H9 (cell line): ENCODE measurements around the gene METTL17. TPM values are rescaled to one million over a fixed set of nuclear protein-coding genes. Genes with fewer than 3 reads are reported as not detected.
"Not testable (repeated sequence)": the region's sequence is repeated elsewhere in the genome, so short reads cannot be mapped to it uniquely, and the experiment has no call there.

Source experiments
- DNase-seq: peaks from one replicate; pipeline ENCODE4 v3.0.0-alpha.2; 2017
- H2AFZ ChIP-seq: one replicate; pipeline ENCODE4 v1.6.1; 2013; ENCODE audit warnings: mild to moderate bottlenecking, low read length, control low read depth, moderate library complexity
- H2AK5ac ChIP-seq: 2 replicates; pipeline ENCODE4 v1.6.1; 2013; ENCODE audit warnings: low read length, control low read depth, mixed read lengths; ENCODE audit not compliant: insufficient read length
- H2BK120ac ChIP-seq: one replicate; pipeline ENCODE4 v1.6.1; 2013; ENCODE audit warnings: low read depth, mild to moderate bottlenecking, low read length, control low read depth, inconsistent platforms; ENCODE audit not compliant: poor library complexity, severe bottlenecking
- H2BK12ac ChIP-seq: 2 replicates; pipeline ENCODE4 v1.6.1; 2013; ENCODE audit warnings: low read length, control low read depth, mixed read lengths, low read depth; ENCODE audit not compliant: insufficient read length
- H2BK15ac ChIP-seq: 2 replicates; pipeline ENCODE4 v1.6.1; 2013; ENCODE audit warnings: low read depth, low read length, control low read depth
- H2BK20ac ChIP-seq: one replicate; pipeline ENCODE4 v1.6.1; 2013; ENCODE audit warnings: low read depth, mild to moderate bottlenecking, low read length, control low read depth, inconsistent platforms; ENCODE audit not compliant: poor library complexity, severe bottlenecking
- H2BK5ac ChIP-seq: 2 replicates; pipeline ENCODE4 v1.6.1; 2013; ENCODE audit warnings: low read length, control low read depth, mixed read lengths; ENCODE audit not compliant: insufficient read length
- H3K14ac ChIP-seq: 2 replicates; pipeline ENCODE4 v1.6.1; 2013; ENCODE audit warnings: low read length, control low read depth; ENCODE audit not compliant: insufficient read depth
- H3K18ac ChIP-seq: 2 replicates; pipeline ENCODE4 v1.6.1; 2013; ENCODE audit warnings: low read depth, mild to moderate bottlenecking, mixed read lengths, low read length, control low read depth; ENCODE audit not compliant: insufficient read length
- H3K23ac ChIP-seq: 2 replicates; pipeline ENCODE4 v1.6.1; 2013; ENCODE audit warnings: low read length, control low read depth, mixed read lengths, low read depth; ENCODE audit not compliant: insufficient read length
- H3K23me2 ChIP-seq: 2 replicates; pipeline ENCODE4 v1.6.1; 2013; ENCODE audit warnings: low read depth, mild to moderate bottlenecking, mixed read lengths, low read length, control low read depth; ENCODE audit not compliant: insufficient read length, poor library complexity, severe bottlenecking
- H3K27ac ChIP-seq: 2 replicates; pipeline ENCODE4 v1.5.1; 2013; ENCODE audit warnings: low read length, control low read depth, mixed read lengths, low read depth; ENCODE audit not compliant: insufficient read length
- H3K27me3 ChIP-seq: 2 replicates; pipeline ENCODE4 v1.6.1; 2013; ENCODE audit warnings: low read length, control low read depth, inconsistent platforms; ENCODE audit not compliant: insufficient read depth
- H3K4ac ChIP-seq: 2 replicates; pipeline ENCODE4 v1.6.1; 2013; ENCODE audit warnings: low read depth, mild to moderate bottlenecking, control low read depth, inconsistent platforms, low read length, moderate library complexity
- H3K4me1 ChIP-seq: 2 replicates; pipeline ENCODE4 v1.6.1; 2013; ENCODE audit warnings: low read length, control low read depth, inconsistent platforms; ENCODE audit not compliant: insufficient read depth
- H3K4me2 ChIP-seq: 2 replicates; pipeline ENCODE4 v1.6.1; 2013; ENCODE audit warnings: low read length, control low read depth, mixed read lengths; ENCODE audit not compliant: insufficient read length, insufficient read depth
- H3K56ac ChIP-seq: 2 replicates; pipeline ENCODE4 v1.6.1; 2013; ENCODE audit warnings: low read depth, mild to moderate bottlenecking, mixed read lengths, low read length, control low read depth; ENCODE audit not compliant: insufficient read length
- H3K79me1 ChIP-seq: 2 replicates; pipeline ENCODE4 v1.6.1; 2013; ENCODE audit warnings: low read depth, mild to moderate bottlenecking, moderate library complexity, low read length, control low read depth, inconsistent platforms; ENCODE audit not compliant: insufficient read depth, poor library complexity, severe bottlenecking
- H3K79me2 ChIP-seq: 2 replicates; pipeline ENCODE4 v1.6.1; 2013; ENCODE audit warnings: low read length, control low read depth, inconsistent platforms; ENCODE audit not compliant: insufficient read depth
- H3K9ac ChIP-seq: 2 replicates; pipeline ENCODE4 v1.6.1; 2013; ENCODE audit warnings: low read length, control low read depth, mixed read lengths; ENCODE audit not compliant: insufficient read length; ENCODE audit errors: extremely low read depth
- H3K9me3 ChIP-seq: one replicate; pipeline ENCODE4 v1.6.1; 2013; ENCODE audit warnings: low read depth, low read length, inconsistent platforms; ENCODE audit not compliant: control insufficient read depth
- H3T11ph ChIP-seq: one replicate; pipeline ENCODE4 v1.6.1; 2013; ENCODE audit warnings: mild to moderate bottlenecking, low read length, control low read depth, inconsistent platforms
- H4K20me1 ChIP-seq: one replicate; pipeline ENCODE4 v1.6.1; 2013; ENCODE audit not compliant: control insufficient read depth, insufficient read length, insufficient read depth
- H4K5ac ChIP-seq: 2 replicates; pipeline ENCODE4 v1.6.1; 2013; ENCODE audit warnings: low read depth, mild to moderate bottlenecking, mixed read lengths, low read length, control low read depth; ENCODE audit not compliant: insufficient read length
- H4K8ac ChIP-seq: replicated peaks from 2 replicates; pipeline ENCODE4 v1.6.1; 2013; ENCODE audit warnings: low read length, control low read depth, mixed read lengths, low read depth; ENCODE audit not compliant: insufficient read length
- H4K91ac ChIP-seq: 2 replicates; pipeline ENCODE4 v1.6.1; 2013; ENCODE audit warnings: low read depth, mild to moderate bottlenecking, moderate library complexity, mixed read lengths, low read length, control low read depth; ENCODE audit not compliant: insufficient read length
- H3K27ac Mint-ChIP-seq, 3 experiments: 2 replicates in 2 of 3; 3 replicates in 1 of 3; pipeline ENCODE4 v1.8.0; 2020 to 2021; ENCODE audit warnings: mixed read lengths in 3 of 3, mild to moderate bottlenecking in 1 of 3, moderate library complexity in 1 of 3
- H3K27me3 Mint-ChIP-seq: 2 replicates; pipeline ENCODE4 v1.8.0; 2021; ENCODE audit warnings: low read depth, mild to moderate bottlenecking, moderate library complexity, mixed read lengths
- H3K36me3 Mint-ChIP-seq, 3 experiments: 2 replicates in 2 of 3; 3 replicates in 1 of 3; pipeline ENCODE4 v1.8.0; 2020 to 2021; ENCODE audit warnings: low read depth in 3 of 3, mixed read lengths in 3 of 3; ENCODE audit not compliant: insufficient read depth in 1 of 3
- H3K4me1 Mint-ChIP-seq, 2 experiments: 2 replicates each; pipeline ENCODE4 v1.8.0; 2020; ENCODE audit warnings: mixed read lengths in 2 of 2
- H3K4me3 Mint-ChIP-seq, 2 experiments: 2 replicates in 1 of 2; 3 replicates in 1 of 2; pipeline ENCODE4 v1.8.0; 2020 to 2021; ENCODE audit warnings: mild to moderate bottlenecking in 2 of 2, mixed read lengths in 2 of 2, moderate library complexity in 1 of 2
- H3K9me3 Mint-ChIP-seq, 2 experiments: 2 replicates in 1 of 2; 3 replicates in 1 of 2; pipeline ENCODE4 v1.8.0; 2020; ENCODE audit warnings: mild to moderate bottlenecking in 2 of 2, mixed read lengths in 2 of 2, moderate library complexity in 1 of 2
- CTCF ChIP-seq: fragments of 200-600 bp; sonication (generic); conservative IDR thresholded peaks from 3 replicates; pipeline ENCODE4 v1.8.0; 2021; ENCODE audit warnings: antibody characterized with exemption, mild to moderate bottlenecking
- WGBS: extraction: QIAGEN DNeasy Blood & Tissue Kit; methylation state at CpG from one replicate; pipeline ENCODE4 v1.1.7; 2013; ENCODE audit warnings: missing lambda C conversion rate, low lambda C conversion rate, mixed read lengths; ENCODE audit not compliant: insufficient read length; ENCODE audit errors: extremely low coverage; 5-methylcytosine and 5-hydroxymethylcytosine counted together
- total RNA-seq: library from RNA; stranded (reverse); gene quantifications from 2 replicates; pipeline ENCODE4 v1.2.1, GENCODE V29; 2021

Gene METTL17
- total RNA-seq, 1 experiment from 2014 or later, result 81.4 TPM

- H3K23ac ChIP-seq, result no peak overlapping the region
- no peaks in the 10 kb centered on the region for H3K27me3 ChIP-seq
- Mint-ChIP-seq H3K27ac (no peak overlapping the region), H3K4me1 (peaks cover 8 to 9% of the 10 kb centered on the region in 2 experiments), H3K36me3 (no peaks in the 10 kb centered on the region), H3K9me3 (no peaks in the 10 kb centered on the region), H3K27me3 (no peaks in the 10 kb centered on the region; the same call in 1 of the 2 replicates), H3K4me3 (no peak overlapping the region)
- no peak overlapping the region for H3T11ph ChIP-seq
- H3K79me2 ChIP-seq, result no peaks in the 10 kb centered on the region
- no peak overlapping the region for H4K91ac ChIP-seq
- H3K9ac ChIP-seq, result no peak overlapping the region
- H4K20me1 ChIP-seq, result no peaks in the 10 kb centered on the region
- no peaks in the 10 kb centered on the region for H3K4me1 ChIP-seq
- H3K56ac ChIP-seq, result no peak overlapping the region
- H3K4ac ChIP-seq, result no peak overlapping the region
- H3K18ac ChIP-seq, result no peak overlapping the region
- no peak overlapping the region for H2BK12ac ChIP-seq
- no peaks in the 10 kb centered on the region for H3K9me3 ChIP-seq
- no peak overlapping the region for H2AK5ac ChIP-seq
- WGBS, result no CpG with 5 or more reads among the region's 14 CpGs
- no peak overlapping the region for H3K4me2 ChIP-seq
- H2AFZ ChIP-seq, result no peak overlapping the region
- H3K27ac ChIP-seq, result no peak overlapping the region
- no peak overlapping the region for H4K8ac ChIP-seq
- no peaks in the 10 kb centered on the region for H3K79me1 ChIP-seq
- H2BK5ac ChIP-seq, result no peak overlapping the region
- TF ChIP-seq CTCF, result no peak
- H3K14ac ChIP-seq, result no peak overlapping the region
- no peak overlapping the region for H2BK20ac ChIP-seq
- H4K5ac ChIP-seq, result no peak overlapping the region
- H2BK15ac ChIP-seq, result no peak overlapping the region
- H2BK120ac ChIP-seq, result no peak overlapping the region
- no peak for DNase-seq
- H3K23me2 ChIP-seq, result no peaks in the 10 kb centered on the region
Observed at GRCh38 chr14:21003788-21004346, 14.1 kb downstream of the METTL17 start.

GRCh38 chr14:21009721-21010120 lies 19.9 kb downstream of the METTL17 start:
- H3K56ac ChIP-seq, H3K9me3 Mint-ChIP-seq, H2AFZ ChIP-seq, H3K79me2 ChIP-seq, H3K9me3 ChIP-seq, H3K14ac ChIP-seq, H3K27me3 ChIP-seq, H3K4ac ChIP-seq, H3K18ac ChIP-seq, H2BK12ac ChIP-seq, H2BK20ac ChIP-seq, H3T11ph ChIP-seq, DNase-seq, H3K36me3 Mint-ChIP-seq, H3K27ac Mint-ChIP-seq, H3K23me2 ChIP-seq, H3K23ac ChIP-seq, H2AK5ac ChIP-seq, H3K9ac ChIP-seq, H4K20me1 ChIP-seq, H3K27me3 Mint-ChIP-seq, H2BK5ac ChIP-seq, H3K4me3 Mint-ChIP-seq, H2BK120ac ChIP-seq, H3K4me2 ChIP-seq, H3K27ac ChIP-seq, H3K79me1 ChIP-seq, H4K8ac ChIP-seq, H4K91ac ChIP-seq, H2BK15ac ChIP-seq, H3K4me1 ChIP-seq, H3K4me1 Mint-ChIP-seq, H4K5ac ChIP-seq: not testable (repeated sequence)
- WGBS, result no CpG with 5 or more reads among the region's 3 CpGs
